GM12878 (cell line): ENCODE data around the gene SVIL.
"Not testable (repeated sequence)": the region's sequence is repeated elsewhere in the genome, so short reads cannot be mapped to it uniquely, and the experiment has no call there.

ENCODE experiments used
- CBX5 ChIP-seq: sonication (generic); IDR thresholded peaks from 2 replicates; pipeline ENCODE4 v1.6.1; 2016; ENCODE audit warnings: low read depth, moderate library complexity, mild to moderate bottlenecking, inconsistent platforms
- CTCF ChIP-seq, 3 experiments: IDR thresholded peaks in 2 of 3; conservative IDR thresholded peaks in 1 of 3; 2 replicates each; pipeline ENCODE4 v1.5.1; 2011; ENCODE audit warnings: low read depth in 3 of 3, low read length in 3 of 3, mild to moderate bottlenecking in 3 of 3, control low read depth in 2 of 3, moderate library complexity in 2 of 3, inconsistent platforms in 1 of 3, mixed read lengths in 1 of 3; ENCODE audit not compliant: control insufficient read depth in 2 of 3, insufficient read depth in 1 of 3; ENCODE audit errors: extremely low read depth in 1 of 3
- E4F1 ChIP-seq: fragments of 450-650 bp; IDR thresholded peaks from 2 replicates; pipeline ENCODE4 v1.6.1; 2018; ENCODE audit warnings: borderline replicate concordance, mild to moderate bottlenecking; ENCODE audit not compliant: partially characterized antibody
- ELK1 ChIP-seq: IDR thresholded peaks from 2 replicates; pipeline ENCODE4 v1.6.1; 2012; ENCODE audit warnings: low read depth, low read length, improper control_type of control experiment
- EZH2 ChIP-seq: IDR thresholded peaks from 2 replicates; pipeline ENCODE4 v1.6.1; 2012; ENCODE audit warnings: low read depth, mild to moderate bottlenecking, control low read depth, inconsistent platforms, low read length, borderline replicate concordance; ENCODE audit not compliant: control insufficient read depth
- FOXM1 ChIP-seq: IDR thresholded peaks from 2 replicates; pipeline ENCODE4 v1.6.1; 2012; ENCODE audit warnings: low read depth, mild to moderate bottlenecking, inconsistent platforms, low read length, moderate library complexity
- RBBP5 ChIP-seq: fragments of 200-600 bp; sonication (generic); conservative IDR thresholded peaks from 2 replicates; pipeline ENCODE4 v1.6.1; 2016
- USF2 ChIP-seq: IDR thresholded peaks from 2 replicates; pipeline ENCODE4 v1.6.1; 2011; ENCODE audit warnings: low read depth, low read length, improper control_type of control experiment, borderline replicate concordance
- ZBTB11 ChIP-seq: fragments of 450-650 bp; formaldehyde crosslinking; IDR thresholded peaks from 2 replicates; pipeline ENCODE4 v1.5.0; 2022; ENCODE audit warnings: mild to moderate bottlenecking, missing genetic modification characterization

GRCh38 chr10:29448756-29449592 is 185.8 kb downstream of the SVIL start:
- TF ChIP-seq CTCF (IDR thresholded peaks at IDR 0.05 in 2 of 3, conservative IDR thresholded peaks at IDR 0.05 in 1 of 3; ENCODE audit: control insufficient read depth in 2 of 3, extremely low read depth in 1 of 3, insufficient read depth in 1 of 3, low read depth in 3 of 3, low read length in 3 of 3), result peak; percentile 53 to 70 (median 57)
- TF ChIP-seq RBBP5; CBX5; USF2; E4F1; EZH2; ELK1; FOXM1; ZBTB11 (CRISPR knock-in tag): not testable (repeated sequence)
